CD4-positive, alpha-beta T cell treated with Interleukin-15 for 1 hour (primary cell): Measurements from ENCODE around the gene PCYT2.

Experiments used
- DNase-seq: peaks from one replicate; pipeline ENCODE4 v3.0.0-alpha.2; 2020

PCYT2 gene

DNA sequence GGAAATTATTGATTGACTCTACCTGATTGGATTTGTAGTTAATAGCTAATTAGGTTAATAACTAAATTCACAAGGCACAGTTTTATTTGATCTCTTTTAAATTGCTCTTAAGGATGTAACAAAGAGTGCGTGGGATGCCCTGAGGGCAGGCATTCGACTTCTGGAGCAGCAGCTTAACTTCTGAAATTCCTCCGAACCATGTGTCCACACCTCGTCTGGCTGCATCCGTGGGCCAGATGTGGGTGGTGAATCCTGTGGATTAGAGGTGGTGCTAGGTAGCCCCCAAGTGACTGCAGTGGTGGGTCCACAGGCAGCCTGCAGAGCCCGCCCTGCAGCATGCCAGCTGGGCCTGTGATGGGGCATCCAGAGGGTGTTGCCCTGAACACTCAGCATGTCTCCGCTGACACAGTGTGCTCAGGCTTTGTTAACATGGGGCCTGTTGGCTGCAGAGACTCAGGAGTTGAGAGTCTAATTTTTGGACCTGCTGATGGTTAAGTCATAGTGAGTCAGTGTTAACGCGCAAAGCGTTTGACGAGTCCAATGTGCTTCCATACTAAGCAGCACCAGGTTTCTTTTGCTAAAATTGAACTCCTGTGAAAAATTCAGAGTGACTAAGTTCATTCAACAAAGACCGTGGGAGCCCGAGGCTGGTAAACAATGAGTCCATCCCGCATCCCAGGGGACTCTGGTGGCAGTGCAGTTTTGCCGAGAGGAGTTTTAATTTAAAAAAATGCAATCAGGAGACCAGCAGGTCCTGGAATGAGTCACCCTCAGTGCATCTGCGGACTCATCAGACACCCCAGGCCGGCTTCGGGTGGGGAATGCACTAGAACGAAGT, 13.0 kb downstream of the PCYT2 start:
- no peak for DNase-seq

DNA sequence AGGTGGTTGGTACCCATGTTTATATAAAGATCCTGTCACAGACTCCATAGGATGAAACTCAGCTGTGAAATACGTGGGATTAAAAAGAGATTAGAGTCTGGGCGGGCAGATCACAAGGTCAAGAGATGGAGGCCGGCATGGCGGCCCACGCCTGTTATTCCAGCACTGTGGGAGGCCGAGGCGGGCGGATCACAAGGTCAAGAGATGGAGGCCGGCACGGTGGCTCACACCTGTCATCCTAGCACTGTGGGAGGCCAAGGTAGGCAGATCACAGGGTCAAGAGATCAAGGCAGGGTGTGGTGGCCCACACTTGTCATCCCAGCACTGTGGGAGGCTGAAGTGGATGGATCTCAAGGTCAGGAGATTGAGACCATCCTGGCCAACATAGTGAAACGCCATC, 15.8 kb downstream of the PCYT2 start:
- DNase-seq = no peak

DNA sequence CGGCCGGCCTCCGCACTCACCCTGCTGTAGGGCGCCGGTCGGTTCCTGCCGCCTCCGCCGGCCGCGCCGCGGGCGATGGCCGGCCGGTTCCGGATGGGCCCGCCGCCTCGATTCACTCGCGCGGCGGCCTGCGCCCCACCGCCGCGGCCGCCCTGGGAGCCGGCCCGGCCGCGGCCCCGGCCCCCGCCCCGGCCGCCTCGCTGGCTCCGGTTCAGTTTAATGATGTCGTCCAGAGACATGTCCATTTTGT, 20.0 kb downstream of the PCYT2 start:
- no peak for DNase-seq

DNA sequence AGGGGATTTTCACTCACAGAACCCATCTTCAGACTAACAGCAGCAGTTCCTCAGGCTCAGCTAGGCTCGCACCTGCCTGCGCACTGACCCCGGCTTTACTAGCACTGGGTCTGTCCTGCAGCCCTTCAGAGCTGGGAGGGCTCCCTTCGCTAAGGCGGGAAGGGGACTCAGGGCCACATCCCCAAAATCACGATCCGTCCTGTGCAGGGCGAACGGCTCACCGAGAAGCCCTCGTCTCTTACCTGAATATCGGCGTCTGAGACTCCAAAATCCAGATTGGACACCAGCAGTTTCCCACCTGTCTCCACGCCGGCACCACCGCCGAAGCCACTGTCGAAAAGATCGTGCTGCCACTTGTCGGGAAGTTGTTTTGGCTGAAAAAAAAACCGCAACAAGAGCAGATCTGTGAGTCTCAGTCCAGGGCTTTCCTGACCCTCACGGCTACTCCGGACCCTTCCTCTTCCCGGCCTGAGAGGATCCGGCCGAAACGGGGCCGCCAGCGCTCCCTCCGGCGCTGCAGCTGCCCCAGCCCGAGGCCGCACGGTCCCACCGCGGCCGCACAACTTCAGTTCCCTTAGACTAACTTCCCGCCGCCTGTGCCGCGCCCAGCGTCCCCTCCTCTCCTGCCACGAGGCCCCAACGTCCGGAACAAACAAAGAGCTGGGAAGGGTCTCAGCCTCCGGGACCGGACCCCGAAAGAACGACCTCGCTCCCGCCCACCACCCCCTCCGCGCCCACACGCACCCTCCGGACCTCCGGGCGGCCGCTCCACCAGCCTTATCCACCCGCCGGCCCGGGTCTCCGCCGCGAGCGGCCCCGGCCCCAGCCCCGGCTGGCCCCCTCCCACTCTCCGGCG, 20.5 kb downstream of the PCYT2 start:
- DNase-seq = no peak

DNA sequence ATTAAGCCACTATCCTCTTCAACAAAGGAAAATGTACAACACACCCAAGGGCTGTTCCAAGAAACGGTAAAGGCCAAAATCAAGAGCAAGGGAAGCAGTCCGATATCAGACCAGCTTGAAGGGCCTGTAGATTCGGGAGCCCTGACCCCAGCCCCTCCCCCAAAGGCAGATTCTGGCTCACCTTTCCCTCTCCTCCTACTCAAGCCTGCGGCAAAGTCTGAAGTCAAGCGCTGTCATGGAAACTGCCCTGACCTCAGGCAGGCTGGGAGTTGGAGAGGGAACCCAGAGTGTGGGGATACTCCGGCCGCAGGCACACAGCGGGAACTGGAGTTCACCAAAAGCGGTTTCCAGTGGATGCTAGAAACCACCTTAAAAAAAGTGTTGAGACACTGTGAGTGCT, 21.6 kb downstream of the PCYT2 start:
- DNase-seq = no peak

DNA sequence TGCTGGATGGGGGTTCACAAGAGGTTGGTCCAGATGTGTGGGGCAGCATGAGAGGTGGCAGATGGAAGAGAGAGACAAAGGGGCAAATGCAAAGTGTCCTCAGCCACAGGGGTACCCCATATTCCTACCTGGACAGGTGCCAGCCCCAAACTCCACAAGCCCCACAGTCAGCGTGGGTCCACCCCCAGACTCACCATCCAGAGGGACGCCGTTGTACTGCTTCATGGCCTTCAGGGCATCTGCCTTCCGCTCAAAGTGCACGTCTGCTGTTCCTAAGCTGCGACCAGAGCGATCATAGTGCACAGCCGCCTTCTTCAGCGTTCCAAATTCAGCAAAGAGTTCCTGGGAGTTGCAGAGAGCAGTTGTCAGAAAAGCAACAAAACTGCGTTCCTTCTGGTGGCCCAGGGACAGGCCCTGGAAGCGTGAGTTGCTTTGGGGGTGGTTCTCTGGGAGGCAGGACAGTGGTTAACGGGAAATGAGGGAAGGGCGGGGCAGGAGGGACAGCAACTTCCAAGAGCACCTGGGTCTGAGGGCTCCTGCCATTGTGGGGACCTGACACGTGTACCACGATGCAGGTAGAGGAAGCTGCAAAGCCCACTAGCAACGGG, 22.1 kb downstream of the PCYT2 start:
- DNase-seq = no peak

DNA sequence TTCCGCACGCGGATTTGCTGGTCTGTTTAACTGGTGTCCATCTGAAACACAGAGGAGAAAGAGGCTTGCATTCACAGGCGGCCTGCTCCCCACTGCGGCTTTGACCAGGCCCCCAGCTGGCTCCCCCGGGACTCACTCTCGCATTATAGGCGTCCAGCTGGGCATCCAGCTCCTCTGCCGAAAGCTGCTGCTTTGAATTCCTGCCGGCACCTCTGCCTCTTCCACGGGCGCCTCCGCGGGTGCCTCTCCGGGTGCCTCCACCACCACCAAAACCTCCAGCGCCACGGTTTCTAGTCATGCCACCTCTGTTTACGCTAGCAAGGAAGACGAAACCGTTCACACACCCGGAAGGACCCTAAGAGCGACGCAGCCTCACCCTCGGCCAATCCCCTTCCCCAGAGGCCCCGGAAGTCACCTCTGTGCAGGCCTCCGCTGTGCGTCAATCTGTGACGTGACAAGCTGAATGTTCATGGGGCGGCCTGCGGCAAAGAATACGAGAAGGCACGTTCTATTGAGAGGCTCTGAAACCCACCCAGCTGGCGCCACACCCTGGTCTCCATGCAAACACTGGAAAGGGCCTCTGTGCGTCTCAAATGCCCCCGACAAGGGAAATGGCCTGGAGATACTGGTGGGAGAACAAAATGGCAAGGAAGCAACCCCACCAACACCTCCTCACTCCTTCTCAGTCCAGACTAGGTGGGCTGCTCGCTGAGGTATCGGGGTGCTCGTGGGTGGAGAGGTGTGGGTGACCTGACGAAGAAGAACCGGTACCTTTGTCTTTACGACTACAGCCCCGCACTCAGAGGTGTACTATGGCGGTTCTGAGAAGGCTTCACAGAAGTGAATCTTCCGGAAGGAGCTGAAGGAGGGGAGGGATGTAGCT, 22.9 kb downstream of the PCYT2 start:
- DNase-seq = no peak

DNA sequence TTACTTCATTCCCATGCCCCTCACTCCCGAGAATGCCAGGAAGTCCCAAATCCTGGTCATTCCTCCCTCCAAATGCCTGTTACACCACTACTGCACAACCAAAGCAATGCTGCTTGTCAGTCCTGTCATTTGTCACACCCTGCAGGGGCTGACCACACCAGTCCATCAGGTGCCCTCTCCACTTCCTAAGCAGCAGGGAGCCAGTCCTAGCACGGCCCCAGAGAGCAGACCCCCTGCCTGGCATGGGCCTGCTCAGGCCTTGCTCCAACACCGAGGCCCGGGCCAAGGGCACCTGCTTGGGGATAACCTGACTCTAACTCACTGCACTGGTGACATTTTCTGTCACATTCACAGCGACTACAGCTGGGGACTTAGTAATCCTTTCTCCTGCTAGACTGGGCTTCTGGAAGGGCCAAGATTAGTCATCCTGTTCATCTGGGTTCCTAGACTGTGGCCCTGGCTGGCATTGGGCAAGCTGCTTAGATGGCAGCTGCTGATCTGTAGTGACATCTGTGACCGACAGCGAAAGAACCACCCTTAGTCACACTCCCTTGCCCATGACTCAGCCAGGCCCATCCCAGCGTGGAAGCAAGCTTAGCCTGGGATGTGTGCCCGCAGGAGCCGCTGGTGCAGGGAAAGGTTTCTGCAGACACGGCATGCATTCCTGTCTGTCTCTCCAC, 25.2 kb downstream of the PCYT2 start:
- DNase-seq = no peak

DNA sequence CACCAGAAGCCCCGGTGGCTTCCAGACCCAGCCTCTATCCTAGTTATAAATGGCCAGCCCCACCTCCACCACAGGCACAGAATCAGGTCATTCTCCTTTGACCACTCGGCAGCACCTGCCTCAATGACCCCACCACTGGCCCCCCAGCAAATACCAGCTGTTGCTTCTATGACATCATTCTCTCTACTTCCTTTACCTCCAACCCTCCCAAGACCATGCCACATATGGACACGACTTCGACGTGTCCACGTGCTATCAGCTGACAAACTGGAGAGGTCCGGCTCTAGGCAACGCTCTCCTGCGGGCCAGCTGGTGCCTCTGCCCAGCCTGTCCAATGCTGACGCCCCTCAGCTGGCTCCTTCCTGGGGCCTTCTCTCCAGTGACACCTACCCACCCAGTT, 25.7 kb downstream of the PCYT2 start:
- no peak for DNase-seq

DNA sequence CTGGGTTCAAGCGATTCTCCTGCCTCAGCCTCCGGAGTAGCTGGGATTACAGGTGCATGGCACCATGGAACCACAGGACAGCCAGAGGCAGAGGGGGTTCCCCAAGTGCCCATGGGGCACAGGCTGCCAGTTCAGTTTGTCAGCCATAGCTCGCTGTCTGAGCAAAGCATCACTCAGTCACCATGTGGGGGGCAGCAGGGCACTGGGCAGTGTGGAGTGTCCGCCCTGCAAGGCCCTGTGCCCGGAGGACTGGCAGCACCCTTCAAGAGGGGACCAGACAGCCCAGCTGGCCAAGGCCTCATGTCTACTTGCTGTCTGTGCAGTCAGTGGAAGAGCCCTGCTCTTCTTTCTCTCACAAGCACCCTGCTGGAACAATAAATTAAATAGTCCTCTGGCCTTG, 26.2 kb downstream of the PCYT2 start:
- DNase-seq = no peak

DNA sequence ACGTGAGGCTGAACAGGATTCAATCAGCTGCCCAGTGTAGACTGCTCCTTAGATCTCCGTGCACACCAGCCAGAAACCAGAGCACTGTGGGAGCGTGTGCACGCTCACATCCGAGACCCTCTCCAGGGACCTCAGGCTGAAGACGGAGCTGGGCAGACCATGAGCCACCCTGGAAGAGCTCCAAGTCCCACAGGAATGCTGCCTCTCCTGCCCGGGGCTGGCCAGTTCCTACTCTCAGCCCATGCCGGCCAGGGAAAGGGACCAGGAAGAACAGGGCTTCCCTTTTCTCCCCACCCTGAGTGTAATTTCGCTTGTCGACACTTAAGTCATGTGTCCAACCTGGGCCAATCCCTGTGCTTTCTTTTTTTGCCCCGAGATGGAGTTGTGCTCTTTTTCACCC, 26.7 kb downstream of the PCYT2 start:
- DNase-seq = no peak

DNA sequence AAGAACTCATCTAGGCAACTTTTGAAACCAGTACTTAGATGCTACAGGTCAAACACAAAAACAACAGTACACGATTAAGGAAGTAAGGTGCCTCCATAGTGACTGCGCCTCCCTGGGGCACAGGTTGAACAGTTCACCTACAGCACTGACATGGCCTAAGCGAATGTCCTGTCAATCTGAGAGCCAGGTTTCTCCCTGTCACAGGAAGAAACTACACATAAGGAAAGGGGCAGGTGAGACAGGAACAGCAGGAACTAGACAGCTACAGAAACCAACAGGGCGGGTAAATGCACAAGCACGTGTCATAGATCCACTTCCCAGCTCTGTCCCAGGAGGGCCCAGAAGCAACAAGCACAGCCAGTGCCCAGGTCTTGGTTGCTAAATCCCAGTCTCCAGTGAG, 32.1 kb downstream of the PCYT2 start:
- DNase-seq = no peak

DNA sequence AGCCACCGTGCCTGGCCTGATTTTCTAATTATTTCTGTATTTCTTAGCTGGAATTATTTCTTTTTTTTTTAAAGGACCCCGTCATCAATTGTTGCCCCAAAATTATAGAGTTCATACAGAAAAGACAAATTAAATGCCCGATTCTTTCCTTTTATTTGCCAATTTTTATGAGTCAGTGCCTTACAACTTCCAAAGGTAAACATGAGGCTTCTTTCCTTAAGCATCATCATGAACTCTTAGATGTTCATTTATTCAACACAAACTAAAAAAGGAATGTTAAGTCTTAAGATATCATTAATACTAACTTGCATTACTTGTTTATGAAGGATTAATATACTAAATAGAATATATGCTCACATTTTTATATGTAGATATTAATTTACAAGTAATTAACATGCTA, 32.9 kb downstream of the PCYT2 start:
- no peak for DNase-seq

DNA sequence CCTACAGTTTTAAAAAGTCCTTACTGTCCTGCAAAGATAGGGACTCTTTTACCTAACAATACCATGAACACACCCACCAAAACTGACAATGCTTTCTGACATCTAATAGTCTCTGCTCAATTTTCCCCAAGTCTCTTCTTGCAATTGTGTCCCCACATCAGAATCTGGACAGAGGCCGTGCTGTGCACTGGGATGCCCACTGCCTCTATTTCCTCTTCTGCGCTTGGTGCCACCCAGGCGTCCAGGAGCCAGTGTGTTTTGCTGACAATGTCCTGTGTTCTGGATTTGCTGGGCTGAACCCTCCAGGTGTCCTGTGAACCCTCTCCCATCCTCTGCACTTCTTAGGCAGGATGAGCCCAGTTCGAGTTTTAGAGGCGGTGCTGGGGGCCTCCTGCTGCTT, 33.6 kb downstream of the PCYT2 start:
- no peak for DNase-seq

DNA sequence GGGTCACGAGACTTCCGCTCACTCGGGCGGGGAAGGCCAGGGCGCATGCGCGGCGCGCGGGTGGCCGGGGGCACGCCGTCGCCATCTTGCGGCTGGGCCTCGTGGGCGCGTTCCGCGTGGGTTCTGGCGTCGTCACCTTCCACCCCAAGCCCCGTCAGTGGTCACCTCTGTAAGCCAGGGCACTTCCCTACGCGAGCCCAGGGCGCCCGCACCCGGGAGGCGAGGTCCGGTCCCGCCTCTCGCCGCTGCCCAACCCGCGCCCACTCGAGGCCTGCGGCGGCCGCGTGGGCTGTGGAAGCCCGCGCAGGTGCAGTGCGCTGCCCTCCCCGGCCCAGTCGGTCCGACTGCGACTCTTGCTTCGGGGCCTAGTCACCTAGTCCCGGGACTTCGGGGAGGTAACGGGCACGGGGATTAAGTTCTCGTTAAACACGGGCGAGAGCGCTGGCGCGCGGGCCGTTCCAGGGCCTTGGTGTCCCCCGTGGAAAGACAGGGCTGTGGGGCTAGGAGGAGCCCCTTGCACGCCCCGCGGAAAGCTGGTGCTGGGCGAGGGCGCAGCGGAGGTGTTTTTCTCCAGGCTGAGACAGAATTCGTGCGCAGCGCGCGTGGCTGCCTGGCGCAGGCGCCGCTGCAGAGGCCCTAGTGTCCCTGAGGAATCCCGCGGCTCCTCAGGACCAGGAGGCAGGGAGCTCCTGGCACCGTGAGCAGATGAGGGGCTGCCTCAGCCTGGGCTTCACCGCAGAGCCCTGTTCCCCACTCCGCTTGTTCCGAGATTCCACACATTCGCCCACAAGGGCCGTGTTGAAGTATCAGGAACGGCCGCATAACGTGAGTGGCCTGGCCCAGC, 39.6 kb downstream of the PCYT2 start:
- DNase-seq = peak; percentile 95

DNA sequence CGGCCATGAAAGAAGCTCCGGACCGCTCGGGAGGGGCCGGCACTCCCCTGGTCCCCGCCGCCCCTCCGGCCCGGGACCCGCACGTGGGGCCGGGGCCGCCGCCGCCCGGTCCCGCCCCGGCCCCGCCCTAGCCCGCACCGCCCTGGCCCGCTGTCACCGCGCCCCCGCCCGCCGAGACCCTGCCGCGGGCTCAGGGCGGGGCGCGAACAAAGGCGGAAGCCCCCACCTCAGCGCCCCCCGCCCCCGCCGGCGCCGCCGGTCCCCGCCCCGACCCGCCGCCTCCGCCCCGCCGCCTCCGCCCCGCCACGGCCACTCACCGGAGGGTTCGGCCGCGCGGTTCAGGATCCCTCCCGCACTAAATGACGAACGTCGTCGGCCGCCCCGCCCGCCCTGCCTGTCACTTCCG, 40.2 kb downstream of the PCYT2 start, which contains the start of gene ARHGDIA:
TSS of gene ARHGDIA (minus strand) at position 357 of the 406 bp plus-strand sequence. CDS start 1,407 bp downstream, outside the sequence.
- no peak for DNase-seq

DNA sequence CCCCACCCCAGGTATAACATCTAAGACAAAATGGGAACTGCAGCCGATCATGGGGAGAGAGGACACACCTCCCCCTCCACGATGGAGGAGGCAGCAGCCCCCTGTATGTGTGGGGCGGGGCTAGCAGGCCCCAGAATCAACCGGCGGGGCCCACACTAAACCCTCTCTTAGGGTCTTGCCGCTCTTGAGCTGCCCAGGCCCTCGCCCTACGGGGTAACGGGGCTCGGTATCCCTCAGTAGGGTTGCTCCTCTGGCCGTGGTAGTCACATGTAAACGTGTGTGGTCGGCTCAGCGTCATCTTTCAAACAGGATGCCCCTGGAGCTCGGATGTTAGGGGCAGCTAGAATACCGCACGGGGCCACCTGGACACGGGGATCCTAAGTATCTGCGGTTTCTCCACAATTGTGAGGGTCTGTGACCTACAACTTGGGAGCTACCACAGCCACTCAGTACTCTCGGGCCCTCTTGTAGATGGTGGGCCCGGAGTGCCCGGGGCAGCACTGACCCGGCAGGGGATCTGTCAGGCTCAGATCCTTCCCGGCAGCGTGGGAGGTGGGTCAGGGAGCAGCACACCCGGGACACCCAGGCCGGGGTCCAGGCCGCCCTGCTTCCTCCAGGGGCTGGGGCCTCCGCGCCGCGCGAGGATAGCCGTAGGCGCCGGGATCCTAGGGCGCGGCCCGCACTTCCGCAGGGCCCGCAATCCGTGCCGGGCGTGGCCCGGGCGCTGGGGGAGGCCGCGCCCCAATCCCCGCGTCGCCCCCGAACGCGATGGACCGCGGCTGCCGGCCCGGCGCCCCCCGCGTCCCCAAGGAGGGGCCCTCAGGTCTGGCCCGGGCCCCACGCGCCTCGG, 40.8 kb downstream of the PCYT2 start:
- peak; percentile 38 for DNase-seq

DNA sequence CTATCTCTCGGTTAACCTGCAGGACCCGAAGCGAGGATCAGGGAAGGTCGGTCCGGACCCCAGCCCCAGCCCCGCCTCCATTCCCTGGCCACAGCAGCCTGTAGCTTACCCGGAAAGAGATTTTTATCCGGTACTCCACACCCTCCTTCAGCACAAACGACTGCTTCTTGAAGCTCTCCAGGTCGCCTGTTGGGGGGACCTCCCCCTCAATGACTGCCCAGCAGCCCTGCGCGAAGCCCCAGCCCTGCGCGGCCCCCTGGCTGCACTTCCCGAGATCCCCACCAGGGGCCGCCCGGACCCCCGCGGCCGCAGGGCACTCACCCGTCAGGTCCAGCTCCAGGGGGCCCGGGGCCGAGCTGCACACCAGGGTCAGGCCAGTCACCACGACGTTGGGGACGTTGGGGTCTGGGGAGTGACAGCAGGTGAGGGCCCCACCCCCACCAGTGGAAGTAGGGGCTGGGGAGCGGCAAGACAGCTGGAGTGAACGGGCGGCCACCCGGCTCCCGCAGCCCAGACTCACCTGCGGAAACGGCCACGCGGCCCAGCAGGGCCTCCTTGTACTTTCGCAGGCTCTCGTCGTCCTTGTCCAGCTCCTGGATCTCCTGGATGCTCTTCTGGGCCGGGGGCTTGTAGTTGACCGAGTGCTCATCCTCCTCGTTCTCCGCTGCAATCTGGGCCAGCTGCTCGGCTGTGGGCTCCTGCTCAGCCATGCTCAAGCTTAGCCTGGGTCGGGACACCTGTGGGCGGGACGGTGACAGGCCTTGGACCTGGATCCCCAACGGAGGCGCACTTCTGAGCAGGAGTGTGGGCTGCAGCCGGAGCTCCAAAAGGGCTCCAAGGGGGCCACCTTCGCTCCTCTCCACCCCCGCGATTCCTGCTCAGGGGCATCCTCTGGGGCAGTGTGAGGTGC, 41.7 kb downstream of the PCYT2 start:
- DNase-seq = no peak

DNA sequence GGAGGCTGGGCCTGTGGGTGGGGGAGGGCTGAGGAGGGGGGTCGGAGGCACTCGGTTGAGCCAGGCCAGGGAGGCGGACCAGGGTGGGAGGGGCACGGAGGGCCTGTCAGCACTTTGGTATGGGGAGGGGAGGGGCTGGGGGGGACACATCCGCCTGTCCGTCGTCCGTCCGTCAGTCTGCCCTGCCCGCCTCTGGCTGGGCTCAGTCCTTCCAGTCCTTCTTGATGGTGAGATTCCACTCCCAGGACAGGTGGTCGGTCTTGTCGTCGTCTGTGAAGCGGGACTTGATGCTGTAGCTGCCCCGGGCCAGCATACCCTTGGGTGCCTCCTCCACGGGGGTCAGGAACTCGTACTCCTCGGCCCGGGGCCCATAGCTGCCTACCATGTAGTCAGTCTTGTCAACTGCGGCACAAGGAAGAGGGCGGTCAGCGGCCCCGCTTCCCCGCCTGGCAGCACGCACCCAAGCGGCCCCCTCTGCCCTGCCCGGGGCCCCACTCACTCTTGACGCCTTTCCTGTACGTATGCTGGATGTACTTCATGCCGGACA, 42.5 kb downstream of the PCYT2 start:
- DNase-seq = no peak
